Panc1 (cell line): ENCODE data around the gene SLC6A6.

Source experiments
- CTCF ChIP-seq: fragments of 450-650 bp; IDR thresholded peaks from 2 replicates; pipeline ENCODE4 v1.5.1; 2017; ENCODE audit warnings: mild to moderate bottlenecking
- REST ChIP-seq, 2 experiments: IDR thresholded peaks; 2 replicates each; pipeline ENCODE4 v1.6.1; 2011 to 2012; ENCODE audit warnings: low read depth in 2 of 2, control low read depth in 1 of 2, low read length in 1 of 2, mild to moderate bottlenecking in 1 of 2, moderate library complexity in 1 of 2; ENCODE audit not compliant: insufficient read depth in 1 of 2

- TF ChIP-seq CTCF (no peak), REST (IDR thresholded peaks at IDR 0.05; ENCODE audit: insufficient read depth in 1 of 2, low read depth in 2 of 2, low read length in 1 of 2) (no peak)
These were observed 105.5 kb downstream of the SLC6A6 start for GRCh38 chr3:14507757-14508504.
